Type B pancreatic cell (in vitro differentiated cells): ENCODE results near the gene EGFR. TPM values are rescaled to one million over a fixed set of nuclear protein-coding genes. Genes with fewer than 3 reads are reported as not detected.

Source experiments
- DNase-seq: peaks from one replicate; pipeline ENCODE4 v3.0.0; 2021; ENCODE audit warnings: mixed read lengths; ENCODE audit not compliant: unreplicated experiment; ENCODE audit errors: extremely low spot score
- H3K27ac Mint-ChIP-seq: 2 replicates; pipeline ENCODE4 v1.8.0; 2021; ENCODE audit warnings: mild to moderate bottlenecking, mixed read lengths
- H3K27me3 Mint-ChIP-seq: 2 replicates; pipeline ENCODE4 v1.8.0; 2021; ENCODE audit warnings: mixed read lengths
- H3K36me3 Mint-ChIP-seq: 2 replicates; pipeline ENCODE4 v1.8.0; 2021; ENCODE audit warnings: mixed read lengths
- H3K4me1 Mint-ChIP-seq: one replicate; pipeline ENCODE4 v1.8.0; 2021; ENCODE audit warnings: mixed read lengths; ENCODE audit not compliant: unreplicated experiment
- H3K4me3 Mint-ChIP-seq: 2 replicates; pipeline ENCODE4 v1.8.0; 2021; ENCODE audit warnings: mild to moderate bottlenecking, mixed read lengths
- H3K9me3 Mint-ChIP-seq: 2 replicates; pipeline ENCODE4 v1.8.0; 2021; ENCODE audit warnings: mixed read lengths
- total RNA-seq: library from RNA; stranded (reverse); gene quantifications from 2 replicates; pipeline ENCODE4 v1.2.1, GENCODE V29; 2021; ENCODE audit warnings: low replicate concordance
- TF ChIP-seq, protein P1 (sequence below): fragments of 200-600 bp; sonication (generic); conservative IDR thresholded peaks from 2 replicates; pipeline ENCODE4 v1.5.0; 2021; ENCODE audit warnings: antibody characterized with exemption, mild to moderate bottlenecking

Gene EGFR
- total RNA-seq, 1 donor from 2014 or later: 44.6 TPM

DNA sequence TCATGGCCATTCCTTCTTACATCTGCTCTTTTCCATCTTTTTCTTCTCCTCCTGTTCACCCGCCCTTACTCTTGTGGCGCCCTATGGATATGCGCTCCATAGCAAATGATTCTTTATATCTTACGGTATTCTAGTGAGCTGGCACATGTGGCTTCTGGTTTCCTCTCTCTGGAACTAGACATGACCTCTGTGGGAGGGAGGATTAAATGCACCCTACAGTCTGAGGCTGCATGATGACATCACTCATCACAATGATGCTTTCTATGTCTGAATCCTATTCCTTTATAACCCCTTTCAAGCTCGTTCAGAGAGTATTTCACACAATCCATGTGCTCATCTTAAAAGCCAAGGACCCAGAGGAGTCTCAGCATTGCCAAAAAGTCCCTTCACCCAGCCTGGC lies 153.3 kb downstream of the EGFR start:
- no peak overlapping the region for H3K4me3 Mint-ChIP-seq
- H3K4me1 Mint-ChIP-seq: peaks cover 14% of the 10 kb centered on the region
- H3K9me3 Mint-ChIP-seq: peaks cover 5% of the 10 kb centered on the region
- no peak overlapping the region for H3K27ac Mint-ChIP-seq
- H3K27me3 Mint-ChIP-seq: no peaks in the 10 kb centered on the region
- peaks cover 30% of the 10 kb centered on the region for H3K36me3 Mint-ChIP-seq
- no peak for DNase-seq
- TF ChIP-seq, protein P1, sequence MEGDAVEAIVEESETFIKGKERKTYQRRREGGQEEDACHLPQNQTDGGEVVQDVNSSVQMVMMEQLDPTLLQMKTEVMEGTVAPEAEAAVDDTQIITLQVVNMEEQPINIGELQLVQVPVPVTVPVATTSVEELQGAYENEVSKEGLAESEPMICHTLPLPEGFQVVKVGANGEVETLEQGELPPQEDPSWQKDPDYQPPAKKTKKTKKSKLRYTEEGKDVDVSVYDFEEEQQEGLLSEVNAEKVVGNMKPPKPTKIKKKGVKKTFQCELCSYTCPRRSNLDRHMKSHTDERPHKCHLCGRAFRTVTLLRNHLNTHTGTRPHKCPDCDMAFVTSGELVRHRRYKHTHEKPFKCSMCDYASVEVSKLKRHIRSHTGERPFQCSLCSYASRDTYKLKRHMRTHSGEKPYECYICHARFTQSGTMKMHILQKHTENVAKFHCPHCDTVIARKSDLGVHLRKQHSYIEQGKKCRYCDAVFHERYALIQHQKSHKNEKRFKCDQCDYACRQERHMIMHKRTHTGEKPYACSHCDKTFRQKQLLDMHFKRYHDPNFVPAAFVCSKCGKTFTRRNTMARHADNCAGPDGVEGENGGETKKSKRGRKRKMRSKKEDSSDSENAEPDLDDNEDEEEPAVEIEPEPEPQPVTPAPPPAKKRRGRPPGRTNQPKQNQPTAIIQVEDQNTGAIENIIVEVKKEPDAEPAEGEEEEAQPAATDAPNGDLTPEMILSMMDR: no peak

DNA sequence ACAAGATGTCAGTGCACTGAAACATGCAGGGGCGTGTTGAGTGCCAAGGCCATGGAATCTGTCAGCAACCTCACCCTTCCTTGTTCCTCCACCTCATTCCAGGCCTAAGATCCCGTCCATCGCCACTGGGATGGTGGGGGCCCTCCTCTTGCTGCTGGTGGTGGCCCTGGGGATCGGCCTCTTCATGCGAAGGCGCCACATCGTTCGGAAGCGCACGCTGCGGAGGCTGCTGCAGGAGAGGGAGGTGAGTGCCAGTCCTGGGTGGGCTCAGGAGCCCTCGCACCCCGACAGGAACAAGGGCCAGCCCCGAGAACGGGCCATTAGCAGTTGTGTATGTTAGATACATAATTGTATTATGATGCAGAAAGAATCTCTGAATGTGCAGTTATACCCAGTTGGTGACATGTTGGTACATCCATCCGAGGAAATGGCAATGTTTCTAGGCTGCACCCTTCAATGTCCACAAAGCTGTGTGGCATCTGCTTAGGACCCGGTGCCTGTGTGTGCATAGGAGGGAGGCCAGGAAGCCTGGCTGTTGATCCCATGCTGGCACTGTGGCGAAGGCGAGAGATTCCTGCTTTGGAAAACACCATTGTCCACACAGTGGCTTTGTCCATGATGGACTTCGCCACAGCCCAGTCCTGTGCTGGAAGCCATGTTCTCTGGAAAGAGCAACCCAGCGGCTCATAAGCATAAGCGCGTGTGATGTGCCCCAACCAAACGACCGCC lies 154.2 kb downstream of the EGFR start:
- Mint-ChIP-seq H3K36me3 (peaks cover 32% of the 10 kb centered on the region), H3K4me1 (peaks cover 22% of the 10 kb centered on the region), H3K9me3 (peaks cover 5% of the 10 kb centered on the region), H3K4me3 (no peak overlapping the region), H3K27me3 (no peaks in the 10 kb centered on the region), H3K27ac (no peak overlapping the region)
- TF ChIP-seq, protein P1: no peak
- no peak for DNase-seq

DNA sequence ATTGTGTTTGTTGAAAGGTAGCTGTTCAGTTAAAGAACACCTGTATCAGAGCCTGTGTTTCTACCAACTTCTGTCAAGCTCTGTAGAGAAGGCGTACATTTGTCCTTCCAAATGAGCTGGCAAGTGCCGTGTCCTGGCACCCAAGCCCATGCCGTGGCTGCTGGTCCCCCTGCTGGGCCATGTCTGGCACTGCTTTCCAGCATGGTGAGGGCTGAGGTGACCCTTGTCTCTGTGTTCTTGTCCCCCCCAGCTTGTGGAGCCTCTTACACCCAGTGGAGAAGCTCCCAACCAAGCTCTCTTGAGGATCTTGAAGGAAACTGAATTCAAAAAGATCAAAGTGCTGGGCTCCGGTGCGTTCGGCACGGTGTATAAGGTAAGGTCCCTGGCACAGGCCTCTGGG lies 154.9 kb downstream of the EGFR start:
- no peak overlapping the region for H3K4me3 Mint-ChIP-seq
- H3K9me3 Mint-ChIP-seq: peaks cover 5% of the 10 kb centered on the region
- no peaks in the 10 kb centered on the region for H3K27me3 Mint-ChIP-seq
- no peak for DNase-seq
- peaks cover 27% of the 10 kb centered on the region for H3K4me1 Mint-ChIP-seq
- peaks cover 34% of the 10 kb centered on the region for H3K36me3 Mint-ChIP-seq
- no peak overlapping the region for H3K27ac Mint-ChIP-seq
- TF ChIP-seq, protein P1: no peak

DNA sequence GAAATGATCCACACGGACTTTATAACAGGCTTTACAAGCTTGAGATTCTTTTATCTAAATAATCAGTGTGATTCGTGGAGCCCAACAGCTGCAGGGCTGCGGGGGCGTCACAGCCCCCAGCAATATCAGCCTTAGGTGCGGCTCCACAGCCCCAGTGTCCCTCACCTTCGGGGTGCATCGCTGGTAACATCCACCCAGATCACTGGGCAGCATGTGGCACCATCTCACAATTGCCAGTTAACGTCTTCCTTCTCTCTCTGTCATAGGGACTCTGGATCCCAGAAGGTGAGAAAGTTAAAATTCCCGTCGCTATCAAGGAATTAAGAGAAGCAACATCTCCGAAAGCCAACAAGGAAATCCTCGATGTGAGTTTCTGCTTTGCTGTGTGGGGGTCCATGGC lies 155.6 kb downstream of the EGFR start:
- H3K27ac Mint-ChIP-seq: no peak overlapping the region
- peaks cover 5% of the 10 kb centered on the region for H3K9me3 Mint-ChIP-seq
- no peaks in the 10 kb centered on the region for H3K27me3 Mint-ChIP-seq
- TF ChIP-seq, protein P1: no peak
- no peak for DNase-seq
- peaks cover 40% of the 10 kb centered on the region for H3K36me3 Mint-ChIP-seq
- H3K4me1 Mint-ChIP-seq: peaks cover 33% of the 10 kb centered on the region
- H3K4me3 Mint-ChIP-seq: no peak overlapping the region

- DNase-seq: no peak
- Mint-ChIP-seq H3K27ac (no peak overlapping the region), H3K27me3 (no peaks in the 10 kb centered on the region), H3K9me3 (peaks cover 5% of the 10 kb centered on the region), H3K4me1 (peaks cover 34% of the 10 kb centered on the region), H3K4me3 (no peak overlapping the region), H3K36me3 (peaks cover 39% of the 10 kb centered on the region)
- TF ChIP-seq, protein P1: no peak
Observed at GRCh38 chr7:55174856-55175255, 156.0 kb downstream of the EGFR start.
